Measurements from ENCODE around the gene CASP8. TPM values are rescaled to one million over a fixed set of nuclear protein-coding genes. Genes with fewer than 3 reads are reported as not detected.
A peak's percentile ranks its signal among the peaks of the same experiment; 100 is the strongest.

CASP8 gene
- total RNA-seq, 1 donor from 2014 or later = 39.5 TPM

GRCh38 chr2:201256082-201256481 is 4.3 kb upstream of the CASP8 start:
- H3K36me3 ChIP-seq = no peaks in the 10 kb centered on the region
- TF ChIP-seq, protein P1, sequence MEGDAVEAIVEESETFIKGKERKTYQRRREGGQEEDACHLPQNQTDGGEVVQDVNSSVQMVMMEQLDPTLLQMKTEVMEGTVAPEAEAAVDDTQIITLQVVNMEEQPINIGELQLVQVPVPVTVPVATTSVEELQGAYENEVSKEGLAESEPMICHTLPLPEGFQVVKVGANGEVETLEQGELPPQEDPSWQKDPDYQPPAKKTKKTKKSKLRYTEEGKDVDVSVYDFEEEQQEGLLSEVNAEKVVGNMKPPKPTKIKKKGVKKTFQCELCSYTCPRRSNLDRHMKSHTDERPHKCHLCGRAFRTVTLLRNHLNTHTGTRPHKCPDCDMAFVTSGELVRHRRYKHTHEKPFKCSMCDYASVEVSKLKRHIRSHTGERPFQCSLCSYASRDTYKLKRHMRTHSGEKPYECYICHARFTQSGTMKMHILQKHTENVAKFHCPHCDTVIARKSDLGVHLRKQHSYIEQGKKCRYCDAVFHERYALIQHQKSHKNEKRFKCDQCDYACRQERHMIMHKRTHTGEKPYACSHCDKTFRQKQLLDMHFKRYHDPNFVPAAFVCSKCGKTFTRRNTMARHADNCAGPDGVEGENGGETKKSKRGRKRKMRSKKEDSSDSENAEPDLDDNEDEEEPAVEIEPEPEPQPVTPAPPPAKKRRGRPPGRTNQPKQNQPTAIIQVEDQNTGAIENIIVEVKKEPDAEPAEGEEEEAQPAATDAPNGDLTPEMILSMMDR (IDR thresholded peaks at IDR 0.05) = no peak
- no peaks in the 10 kb centered on the region for H3K9me3 ChIP-seq
- no peaks in the 10 kb centered on the region for H3K27me3 ChIP-seq
- H3K4me3 ChIP-seq = no peak overlapping the region
- DNase-seq = no peak
- H3K27ac ChIP-seq = no peak overlapping the region
- H3K4me1 ChIP-seq = peaks cover 53% of the 10 kb centered on the region
- ATAC-seq = no peak
- intact Hi-C loops (cut with DNase I) = no loop called here

DNA sequence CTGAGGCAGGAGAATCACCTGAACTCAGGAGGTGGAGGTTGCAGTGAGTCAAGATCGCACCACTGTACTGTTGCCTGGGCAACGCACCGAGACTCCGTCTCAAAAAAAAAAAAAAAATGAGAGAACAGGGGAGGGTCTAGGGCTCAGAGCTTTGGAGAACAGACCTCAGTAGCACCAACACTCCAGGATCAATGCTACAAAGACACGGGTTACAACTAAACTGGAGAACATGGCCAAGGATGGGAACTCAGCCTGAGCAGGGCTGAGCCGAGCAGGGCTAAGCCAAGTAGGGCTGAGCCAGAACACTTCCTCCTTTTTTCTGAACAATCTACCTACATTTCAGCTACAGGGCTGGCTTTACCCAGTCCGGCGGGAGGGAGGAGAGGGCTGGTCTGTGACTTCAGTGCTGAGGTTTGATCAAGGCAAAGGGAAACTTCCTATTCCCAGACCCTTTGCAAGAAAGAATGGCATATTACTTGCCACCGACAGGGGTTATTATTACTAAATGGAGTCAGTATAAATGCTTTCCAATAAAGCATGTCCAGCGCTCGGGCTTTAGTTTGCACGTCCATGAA is 2.9 kb upstream of the CASP8 start:
- TF ChIP-seq, protein P1 (IDR thresholded peaks at IDR 0.05) = no peak
- intact Hi-C loops (cut with DNase I) = no loop called here
- H3K4me1 ChIP-seq = peaks cover 55% of the 10 kb centered on the region

DNA sequence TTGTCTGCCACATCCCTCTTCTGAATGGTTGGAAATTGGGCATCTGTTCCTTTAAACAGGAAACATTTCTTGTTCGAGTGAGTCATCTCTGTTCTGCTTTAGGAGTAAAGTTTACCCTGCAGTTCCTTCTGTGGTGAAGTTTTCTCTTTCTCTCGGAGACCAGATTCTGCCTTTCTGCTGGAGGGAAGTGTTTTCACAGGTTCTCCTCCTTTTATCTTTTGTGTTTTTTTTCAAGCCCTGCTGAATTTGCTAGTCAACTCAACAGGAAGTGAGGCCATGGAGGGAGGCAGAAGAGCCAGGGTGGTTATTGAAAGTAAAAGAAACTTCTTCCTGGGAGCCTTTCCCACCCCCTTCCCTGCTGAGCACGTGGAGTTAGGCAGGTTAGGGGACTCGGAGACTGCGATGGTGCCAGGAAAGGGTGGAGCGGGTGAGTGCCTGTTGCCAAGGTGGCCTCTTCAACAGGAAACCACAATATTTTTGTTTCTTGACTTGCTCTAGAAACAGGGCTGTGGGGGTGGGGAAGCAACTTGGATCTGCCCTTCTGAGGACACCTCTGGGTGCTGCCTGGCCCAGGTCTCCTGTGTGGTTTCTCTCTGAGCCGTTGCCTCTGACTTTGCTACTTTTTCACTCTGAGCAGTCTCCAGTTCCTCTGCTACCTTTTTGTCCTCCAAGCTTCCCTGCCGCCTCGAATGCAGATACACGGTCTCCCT is 2.2 kb upstream of the CASP8 start:
- peak; percentile 84 for ATAC-seq
- DNase-seq = peak; percentile 89
- Histone ChIP-seq H3K27ac (peak overlapping the region; percentile 97), H3K27me3 (no peaks in the 10 kb centered on the region), H3K4me3 (peak overlapping the region; percentile 60), H3K4me1 (peaks cover 56% of the 10 kb centered on the region), H3K36me3 (no peaks in the 10 kb centered on the region), H3K9me3 (no peaks in the 10 kb centered on the region)
- intact Hi-C loops (cut with DNase I) = no loop called here
- TF ChIP-seq, protein P1 (IDR thresholded peaks at IDR 0.05) = no peak

More for the DNA sequence above, 2.9 kb upstream of the CASP8 start:
- peak; percentile 73 for DNase-seq
- Histone ChIP-seq H3K4me3 (peak overlapping the region; percentile 60), H3K36me3 (no peaks in the 10 kb centered on the region), H3K27ac (peak overlapping the region; percentile 97), H3K27me3 (no peaks in the 10 kb centered on the region), H3K9me3 (no peaks in the 10 kb centered on the region)
- ATAC-seq = peak; percentile 75

DNA sequence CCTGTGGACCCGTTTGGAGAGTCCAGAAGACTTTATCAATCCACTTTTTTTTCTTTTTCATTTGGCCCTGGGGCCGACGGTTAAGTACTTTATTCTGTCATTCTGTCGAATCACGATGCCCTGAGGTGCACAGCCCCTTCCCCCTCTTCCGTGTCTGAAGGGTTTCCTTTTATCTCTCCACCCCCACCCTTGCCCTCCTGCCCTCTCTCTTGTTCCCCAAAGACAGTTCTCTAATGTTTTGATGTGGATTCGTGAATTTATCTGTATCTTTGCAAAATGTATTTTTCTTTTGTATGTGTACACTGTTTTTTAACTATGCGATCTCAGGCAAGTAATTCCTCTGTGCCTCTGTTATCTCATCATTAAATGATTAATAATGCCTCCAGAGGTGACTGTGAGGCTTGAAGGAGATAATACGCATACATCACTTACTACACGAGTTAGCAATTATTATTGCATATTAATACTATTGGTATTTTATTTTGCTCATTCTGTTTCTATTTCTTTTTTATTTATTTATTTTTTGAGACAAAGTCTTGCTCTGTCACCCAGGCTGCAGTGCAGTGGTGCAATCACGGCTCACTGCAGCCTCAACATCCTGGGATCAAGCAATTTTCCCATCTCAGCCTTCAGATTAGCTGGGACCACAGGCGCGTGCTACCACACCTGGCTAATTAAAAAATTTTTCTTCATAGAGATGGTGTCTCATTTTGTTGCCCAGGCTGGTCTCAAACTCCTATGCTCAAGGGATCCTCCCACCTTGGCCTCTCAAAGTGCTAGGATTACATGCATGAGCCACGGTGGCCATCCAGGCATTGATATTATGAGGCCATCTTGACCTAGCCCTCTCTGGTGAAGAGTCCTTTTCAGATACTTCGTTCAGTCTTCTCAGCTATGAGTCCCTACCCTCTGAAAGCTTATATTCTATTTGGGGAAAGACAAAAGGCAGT is 1.4 kb upstream of the CASP8 start:
- peaks cover 51% of the 10 kb centered on the region for H3K4me1 ChIP-seq
- H3K4me3 ChIP-seq = peak overlapping the region; percentile 60
- no peaks in the 10 kb centered on the region for H3K9me3 ChIP-seq
- no peaks in the 10 kb centered on the region for H3K36me3 ChIP-seq
- TF ChIP-seq, protein P1 (IDR thresholded peaks at IDR 0.05) = peak; percentile 21
- no peak for DNase-seq
- peak; percentile 17 for ATAC-seq
- intact Hi-C loops (cut with DNase I) = no loop called here
- no peaks in the 10 kb centered on the region for H3K27me3 ChIP-seq
- H3K27ac ChIP-seq = peak overlapping the region; percentile 97

DNA sequence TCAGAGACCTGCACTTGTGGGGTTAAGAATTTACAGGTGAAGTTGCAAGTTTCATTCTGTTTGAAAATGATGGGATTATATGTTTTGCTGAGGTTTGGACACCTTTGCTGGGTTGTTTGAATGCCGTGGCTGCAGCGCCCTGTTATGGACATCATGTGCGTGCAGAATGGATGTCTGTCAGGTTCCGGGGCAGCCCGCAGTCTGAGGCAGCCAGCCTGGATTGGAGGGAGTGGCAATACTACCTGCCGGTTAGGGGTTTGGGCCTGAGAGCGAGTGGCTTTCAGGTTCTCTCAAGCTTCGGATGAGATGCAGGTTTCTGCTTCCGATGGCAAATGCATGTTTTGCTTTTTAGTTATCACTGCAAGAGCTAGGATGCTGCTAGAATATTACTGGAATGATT is 1.1 kb downstream of the CASP8 start:
- intact Hi-C loops (cut with DNase I) = no loop called here
- peaks cover 4% of the 10 kb centered on the region for H3K36me3 ChIP-seq
- peaks cover 36% of the 10 kb centered on the region for H3K4me1 ChIP-seq
- TF ChIP-seq, protein P1 (IDR thresholded peaks at IDR 0.05) = no peak
- peak overlapping the region; percentile 47 for H3K4me3 ChIP-seq
- H3K9me3 ChIP-seq = no peaks in the 10 kb centered on the region
- no peaks in the 10 kb centered on the region for H3K27me3 ChIP-seq
- no peak for DNase-seq
- peak overlapping the region; percentile 97 for H3K27ac ChIP-seq
- ATAC-seq = no peak

Measured in upper lobe of right lung (tissue), 1 donor.